Stimulated activated CD4-positive, alpha-beta T cell treated with anti-CD3 and anti-CD28 coated beads, Interleukin-15, amount 100 ng/mL, for 48 hours (primary cell): ENCODE results near the gene TUBB4B.
"Not testable (repeated sequence)": the region's sequence is repeated elsewhere in the genome, so short reads cannot be mapped to it uniquely, and the experiment has no call there.

Experiments used
- DNase-seq, 2 donors: peaks; one replicate each; pipeline ENCODE4 v3.0.0-alpha.2; 2020; ENCODE audit warnings: low read depth in 2 of 2

Gene TUBB4B

GRCh38 chr9:137251490-137252268 lies 10.6 kb downstream of the TUBB4B start:
- DNase-seq = no peak

GRCh38 chr9:137252555-137253506 lies 11.7 kb downstream of the TUBB4B start:
- no peak for DNase-seq

- no peak for DNase-seq
Observed at GRCh38 chr9:137253717-137254623, 12.9 kb downstream of the TUBB4B start.

GRCh38 chr9:137254624-137255447 lies 13.7 kb downstream of the TUBB4B start, which contains the start of gene NELFB:
TSS of gene NELFB (plus strand) at chr9:137255327.
- DNase-seq = peak; percentile 82 to 94

- peak in 1 of 2 donors; percentile 22 for DNase-seq
Observed at GRCh38 chr9:137255448-137256114, 14.5 kb downstream of the TUBB4B start.

- DNase-seq = no peak
Observed at GRCh38 chr9:137256362-137256761, 15.3 kb downstream of the TUBB4B start.

GRCh38 chr9:137256856-137257255 lies 15.8 kb downstream of the TUBB4B start:
- no peak for DNase-seq

GRCh38 chr9:137262173-137262908 lies 21.3 kb downstream of the TUBB4B start:
- DNase-seq = not testable (repeated sequence)

- no peak for DNase-seq
Observed at GRCh38 chr9:137262909-137263285, 21.8 kb downstream of the TUBB4B start.

- DNase-seq = no peak
Observed at GRCh38 chr9:137263506-137263905, 22.4 kb downstream of the TUBB4B start.

GRCh38 chr9:137264067-137264466 lies 23.0 kb downstream of the TUBB4B start:
- DNase-seq = no peak

GRCh38 chr9:137265496-137266161 lies 24.5 kb downstream of the TUBB4B start:
- no peak for DNase-seq

- no peak for DNase-seq
Observed at GRCh38 chr9:137266162-137266527, 25.1 kb downstream of the TUBB4B start.

- DNase-seq = no peak
Observed at GRCh38 chr9:137266585-137267453, 25.7 kb downstream of the TUBB4B start.

GRCh38 chr9:137267933-137268355 lies 26.9 kb downstream of the TUBB4B start:
- no peak for DNase-seq

GRCh38 chr9:137268538-137269201 lies 27.6 kb downstream of the TUBB4B start:
- DNase-seq = no peak

- DNase-seq = no peak
Observed at GRCh38 chr9:137269231-137269772, 28.2 kb downstream of the TUBB4B start.
